NCI-H2227 (cell line): Measurements from ENCODE around the gene ZNF823.

Experiments
- DNase-seq: peaks from one replicate; lab custom pipeline; 2025; ENCODE audit not compliant: unreplicated experiment; lab: John Stamatoyannopoulos, UW

The ZNF823 gene

DNA sequence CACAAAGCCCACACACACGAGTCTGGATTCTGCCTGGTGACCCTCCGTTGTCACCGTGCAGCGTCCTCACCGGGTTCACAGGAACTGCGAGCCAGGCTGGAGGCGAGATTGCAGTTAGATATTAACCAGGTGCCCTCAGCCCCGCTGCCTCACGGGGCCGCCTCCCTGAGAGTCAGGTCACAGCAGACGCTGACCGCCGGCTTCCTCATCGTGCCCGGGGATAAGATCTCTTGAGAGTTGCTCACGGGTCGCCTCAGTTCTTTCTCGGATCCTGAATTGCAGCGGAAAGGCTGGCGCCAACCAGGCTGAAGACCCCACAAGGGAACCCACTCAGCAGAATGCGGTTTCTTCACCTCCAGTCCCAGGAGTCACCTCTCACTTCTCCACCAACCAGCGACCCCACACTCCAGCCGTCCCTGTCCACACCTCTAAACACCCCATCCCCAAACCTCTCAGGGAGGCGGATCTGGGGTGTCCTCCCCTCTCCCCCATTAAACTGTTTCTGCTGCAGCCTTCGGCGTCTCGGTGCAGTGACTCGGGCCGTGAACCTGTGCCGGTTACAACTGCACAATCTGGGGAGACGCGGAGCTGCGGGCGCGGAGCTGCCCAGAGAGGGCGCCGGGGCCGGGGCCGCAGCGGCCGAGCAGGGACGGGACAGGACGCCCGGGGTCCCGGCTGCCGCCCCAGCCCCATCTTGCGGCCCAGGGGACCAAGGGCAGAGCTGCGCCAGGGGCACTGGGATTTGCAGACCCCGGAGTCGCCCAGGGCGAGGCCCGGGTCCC, 591 bp downstream of the ZNF823 start:
- peak; percentile 4 for DNase-seq

DNA sequence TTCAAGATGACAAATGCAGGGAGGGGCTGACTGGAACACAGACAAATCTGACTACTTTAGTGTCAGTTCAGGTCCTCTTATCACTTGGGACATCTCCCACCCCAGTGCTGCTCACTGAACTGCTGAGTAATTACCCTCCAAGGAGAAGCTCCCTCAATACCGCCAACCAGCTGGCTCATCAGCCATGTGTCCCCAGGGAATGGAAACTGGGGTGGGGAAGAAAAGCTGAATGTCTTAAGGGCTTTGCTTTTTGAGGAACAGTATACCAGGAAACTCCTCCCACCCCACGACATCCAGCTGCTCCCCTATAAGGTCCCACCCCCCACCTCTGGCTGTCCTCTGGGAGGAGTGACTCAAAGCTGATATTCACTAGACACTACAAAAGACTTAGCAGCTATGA, 2.0 kb downstream of the ZNF823 start:
- DNase-seq = no peak

GRCh38 chr19:11735375-11735774, 3.4 kb downstream of the ZNF823 start:
- no peak for DNase-seq

DNA sequence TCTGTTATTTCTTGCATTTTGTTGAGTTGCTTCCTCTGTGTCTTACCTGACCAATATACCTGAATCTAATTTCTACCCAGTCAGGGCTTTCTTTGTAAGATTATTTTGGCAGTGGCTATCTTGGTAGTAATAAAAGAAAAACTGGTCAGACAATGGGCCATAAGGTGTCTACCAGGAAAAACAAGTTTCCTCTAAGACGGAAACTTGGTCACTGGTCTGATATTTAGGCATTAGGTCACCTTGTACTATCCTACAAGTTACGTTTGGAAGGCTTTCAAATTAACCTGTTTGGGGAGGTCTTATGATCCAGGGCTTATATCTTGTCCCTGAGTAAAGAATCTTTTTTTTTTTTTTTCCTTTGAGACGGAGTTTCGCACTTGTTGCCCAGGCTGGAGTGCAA, 9.2 kb downstream of the ZNF823 start:
- no peak for DNase-seq

- no peak for DNase-seq
Measured at GRCh38 chr19:11722414-11722813, 16.3 kb downstream of the ZNF823 start.

GRCh38 chr19:11721681-11722080, 17.1 kb downstream of the ZNF823 start:
- no peak for DNase-seq

DNA sequence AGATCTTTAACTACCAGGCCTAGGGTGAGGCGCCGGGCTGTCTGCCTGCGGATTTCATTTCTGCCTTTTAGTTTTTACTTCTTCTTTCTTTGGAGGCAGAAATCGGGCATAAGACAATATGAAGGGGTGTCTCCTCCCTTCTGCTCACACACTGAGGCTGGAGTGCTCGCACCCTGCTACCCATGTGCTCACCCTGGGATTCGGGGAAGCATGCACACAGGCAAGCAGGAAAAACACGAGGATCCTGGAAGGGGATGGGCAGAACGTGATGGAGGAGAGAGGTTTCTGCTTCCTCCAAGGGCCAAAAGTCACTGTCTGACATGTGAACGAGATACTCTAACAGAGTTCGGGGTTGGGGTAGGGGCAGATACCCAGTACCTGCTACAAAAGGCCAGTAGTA, 28.4 kb downstream of the ZNF823 start:
- DNase-seq = no peak

DNA sequence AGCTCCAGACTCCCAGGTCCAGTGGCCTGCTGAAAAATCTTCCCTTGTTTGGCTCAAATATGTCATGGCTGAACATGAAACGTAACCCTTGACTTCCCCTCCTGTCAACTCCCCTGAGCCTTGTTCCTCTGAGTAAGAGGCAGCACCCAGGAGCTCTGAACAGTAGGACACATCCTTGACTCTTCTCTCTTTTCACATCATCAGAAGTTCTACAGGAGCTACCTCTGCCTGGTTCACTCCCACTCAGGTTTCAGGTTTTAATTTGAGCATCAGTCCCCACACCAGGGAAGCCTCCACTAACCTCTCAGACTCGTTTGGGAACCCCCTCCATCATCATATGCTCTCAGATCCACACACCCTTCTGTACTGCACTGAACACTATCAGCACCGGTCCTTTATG, 30.3 kb downstream of the ZNF823 start:
- no peak for DNase-seq

DNA sequence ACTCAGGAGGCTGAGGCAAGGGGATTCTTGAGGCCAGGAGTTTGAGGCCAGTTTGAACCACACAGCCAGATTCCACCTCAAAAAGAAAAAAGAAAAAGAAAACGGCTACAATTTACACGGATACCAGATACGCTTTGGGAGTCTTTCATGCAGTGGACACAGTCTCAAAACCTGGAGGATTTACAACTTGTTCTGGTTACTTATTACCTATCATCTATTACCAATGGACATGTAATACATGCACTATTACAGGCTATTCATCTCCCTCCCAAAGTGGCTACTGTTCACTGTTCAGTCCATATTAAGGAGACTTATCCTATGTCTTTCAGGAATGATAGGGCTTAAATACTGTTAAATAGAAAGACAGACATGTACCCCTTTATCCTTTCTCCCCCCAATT, 33.3 kb downstream of the ZNF823 start:
- DNase-seq = no peak

DNA sequence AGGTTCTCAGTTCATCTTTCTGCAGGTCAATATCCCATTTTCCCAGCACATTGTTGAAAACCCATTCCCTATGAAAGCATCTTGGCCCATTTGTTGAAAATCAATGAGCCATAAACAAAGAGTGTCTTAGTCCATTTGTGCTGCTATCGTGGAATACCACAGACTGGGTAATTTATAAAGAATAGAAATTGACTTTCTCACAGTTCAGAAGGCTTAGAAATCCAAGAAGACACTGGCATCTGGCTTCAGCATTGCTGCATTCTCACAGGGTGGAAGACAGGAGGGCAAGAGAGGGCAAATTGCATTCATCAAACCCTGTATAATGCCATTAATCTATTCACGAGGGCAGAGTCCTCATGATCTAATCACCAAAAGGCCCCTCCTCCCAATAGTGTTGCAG, 34.1 kb downstream of the ZNF823 start:
- DNase-seq = peak; percentile 8

DNA sequence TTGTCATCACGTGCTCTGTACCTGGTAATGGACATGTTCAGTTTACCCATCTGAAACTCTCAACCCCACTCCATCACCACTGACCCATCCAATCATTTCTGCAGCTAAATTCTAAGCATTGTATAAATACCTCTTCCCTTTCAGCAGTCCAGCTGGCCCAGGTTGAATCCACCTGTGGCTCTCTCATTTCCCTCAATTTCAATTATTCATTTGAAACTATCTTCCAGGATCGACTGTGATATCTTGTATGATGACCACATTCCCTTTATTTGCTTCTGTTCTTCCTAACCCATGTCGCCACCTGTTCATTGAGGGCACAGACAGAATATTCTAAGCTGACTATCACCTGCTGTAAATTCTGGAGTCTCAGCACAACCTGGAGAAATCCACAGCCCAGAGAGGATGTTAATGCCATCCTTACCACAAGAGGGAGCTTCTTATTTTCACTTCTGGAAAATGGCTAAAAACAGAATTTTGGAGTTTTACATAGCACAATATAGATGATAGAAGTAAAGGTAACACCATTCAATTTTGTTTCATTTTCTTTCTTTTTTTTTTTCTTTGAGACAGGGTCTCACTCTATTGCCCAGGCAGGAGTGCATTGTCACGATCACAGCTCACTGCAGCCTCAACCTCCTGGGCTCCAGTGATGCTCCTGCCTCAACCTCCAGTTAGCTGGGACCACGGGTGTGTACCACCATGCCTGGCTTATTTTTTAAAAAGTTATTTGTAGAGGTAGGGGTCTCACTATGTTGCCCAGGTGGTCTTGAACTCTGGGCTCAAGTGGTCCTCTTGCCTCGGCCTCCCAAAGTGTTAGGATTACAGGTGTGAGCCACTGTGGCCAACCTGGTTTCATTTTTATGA, 38.6 kb downstream of the ZNF823 start:
- peak; percentile 37 for DNase-seq

- no peak for DNase-seq
Measured at GRCh38 chr19:11698231-11698630, 40.5 kb downstream of the ZNF823 start.

DNA sequence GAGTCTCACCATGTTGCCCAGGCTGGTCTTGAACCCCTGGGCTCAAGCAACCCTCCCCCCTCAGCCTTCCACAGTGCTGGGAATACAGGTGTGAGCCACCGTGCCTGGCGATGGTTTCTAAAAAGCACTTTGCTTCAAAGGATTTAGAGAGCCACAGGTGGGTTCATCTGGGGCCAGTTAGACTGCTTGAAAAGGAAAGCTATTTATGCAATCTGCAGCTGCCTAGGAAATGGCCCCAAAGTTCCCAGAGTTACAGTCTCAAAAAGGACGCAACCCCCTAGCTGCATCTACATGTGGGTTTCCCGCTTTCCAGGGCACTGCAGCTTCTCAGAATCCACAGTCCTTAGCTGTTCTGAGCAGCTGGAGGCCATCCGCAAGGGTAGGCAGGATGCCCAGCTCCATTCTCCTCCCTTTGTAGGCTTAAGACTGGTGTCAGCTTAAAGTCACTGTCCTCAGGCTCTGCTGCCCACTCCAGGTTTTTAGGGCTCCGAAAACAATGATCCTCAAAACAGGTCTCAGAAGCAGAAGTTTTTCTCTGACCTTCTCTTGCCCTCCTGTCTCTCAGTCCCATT, 41.4 kb downstream of the ZNF823 start:
- DNase-seq = no peak

DNA sequence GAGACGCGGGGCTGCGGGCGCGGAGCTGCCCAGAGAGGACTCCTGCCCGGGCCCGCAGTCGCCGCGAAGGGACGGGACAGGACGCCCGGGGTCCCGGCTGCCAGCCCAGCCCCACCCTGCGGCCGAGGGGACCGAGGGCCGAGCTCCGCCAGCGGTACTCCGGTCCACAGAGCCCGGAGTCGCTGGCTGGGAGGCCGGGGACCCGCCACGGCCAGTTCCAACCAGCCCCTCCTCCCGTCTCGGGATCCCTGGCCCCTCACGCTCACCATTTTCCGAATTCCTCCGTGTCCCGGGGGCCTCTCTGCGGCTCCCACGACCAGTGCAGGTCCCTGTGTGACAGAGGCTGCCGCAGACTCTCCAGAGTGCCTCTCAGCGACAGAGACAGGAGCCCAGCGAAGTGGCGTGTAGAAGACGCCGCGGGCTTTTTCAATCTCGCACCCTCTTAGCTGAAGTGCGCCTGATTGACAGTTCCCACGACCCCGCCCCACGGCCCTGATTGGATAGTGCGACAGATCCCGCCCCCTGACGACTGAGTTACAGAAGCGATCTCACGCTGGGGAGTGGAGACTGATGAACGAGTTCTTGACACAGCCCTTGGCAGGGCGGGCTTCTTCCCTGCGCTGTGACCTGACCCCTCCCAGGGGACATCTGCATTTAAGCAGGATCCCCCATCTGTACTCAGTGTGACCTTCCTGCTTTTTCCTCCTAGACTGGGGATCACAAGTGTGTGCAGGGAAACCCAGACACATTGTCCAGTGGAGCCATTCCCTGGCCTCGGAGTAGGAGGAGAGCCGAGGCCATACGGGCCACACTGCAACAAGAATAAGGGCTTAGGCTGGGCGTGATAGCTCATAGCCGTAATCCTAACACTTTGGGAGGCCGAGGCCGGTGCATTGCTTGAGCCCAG, 44.0 kb downstream of the ZNF823 start:
- DNase-seq = peak; percentile 92

DNA sequence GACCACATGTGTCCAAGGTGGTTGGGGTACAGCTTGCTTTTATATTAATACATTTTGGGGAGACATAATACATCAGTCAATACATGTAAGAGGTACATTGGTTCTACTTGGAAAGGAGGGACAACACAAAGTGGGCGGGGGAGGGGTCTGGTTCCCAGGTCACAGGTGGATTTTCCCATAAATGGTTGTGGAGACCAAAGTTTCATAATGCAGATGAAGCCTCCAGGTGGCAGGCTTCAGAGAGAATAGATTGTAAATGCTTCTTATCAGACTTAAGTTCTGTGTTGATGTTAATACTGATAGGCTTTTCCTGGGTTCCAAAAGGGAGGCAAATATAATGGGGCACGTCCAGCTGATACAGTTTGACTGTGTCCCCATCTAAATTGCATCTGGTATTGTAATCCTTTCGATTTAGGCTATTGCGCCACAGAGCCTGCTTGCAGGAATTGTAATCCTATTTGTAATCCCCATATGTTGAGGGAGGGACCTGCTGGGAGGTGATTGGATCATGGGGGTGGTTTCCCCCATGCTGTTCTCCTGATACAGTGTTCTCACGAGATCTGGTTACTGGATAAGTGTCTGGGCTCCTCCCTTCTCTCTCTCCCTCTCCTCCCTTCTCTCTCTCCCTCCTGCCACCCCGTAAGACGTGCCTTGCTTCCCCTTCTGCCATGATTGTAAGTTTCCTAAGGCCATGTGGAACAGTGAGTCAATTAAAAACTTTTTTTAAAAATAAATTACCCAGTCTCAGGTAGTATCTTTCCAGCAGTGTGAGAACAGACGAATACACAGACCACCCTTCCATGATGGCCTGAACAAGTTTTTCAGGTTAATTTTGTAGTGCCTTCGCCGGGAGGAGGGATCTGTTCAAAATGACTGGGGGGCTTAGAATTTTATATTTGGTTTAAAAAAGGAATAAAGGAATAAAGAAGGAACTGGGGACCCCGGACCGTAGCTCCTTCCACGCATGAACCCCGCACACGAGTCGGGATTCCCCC, 44.9 kb downstream of the ZNF823 start:
- no peak for DNase-seq

- no peak for DNase-seq
Measured at GRCh38 chr19:11692127-11692790, 46.5 kb downstream of the ZNF823 start.

DNA sequence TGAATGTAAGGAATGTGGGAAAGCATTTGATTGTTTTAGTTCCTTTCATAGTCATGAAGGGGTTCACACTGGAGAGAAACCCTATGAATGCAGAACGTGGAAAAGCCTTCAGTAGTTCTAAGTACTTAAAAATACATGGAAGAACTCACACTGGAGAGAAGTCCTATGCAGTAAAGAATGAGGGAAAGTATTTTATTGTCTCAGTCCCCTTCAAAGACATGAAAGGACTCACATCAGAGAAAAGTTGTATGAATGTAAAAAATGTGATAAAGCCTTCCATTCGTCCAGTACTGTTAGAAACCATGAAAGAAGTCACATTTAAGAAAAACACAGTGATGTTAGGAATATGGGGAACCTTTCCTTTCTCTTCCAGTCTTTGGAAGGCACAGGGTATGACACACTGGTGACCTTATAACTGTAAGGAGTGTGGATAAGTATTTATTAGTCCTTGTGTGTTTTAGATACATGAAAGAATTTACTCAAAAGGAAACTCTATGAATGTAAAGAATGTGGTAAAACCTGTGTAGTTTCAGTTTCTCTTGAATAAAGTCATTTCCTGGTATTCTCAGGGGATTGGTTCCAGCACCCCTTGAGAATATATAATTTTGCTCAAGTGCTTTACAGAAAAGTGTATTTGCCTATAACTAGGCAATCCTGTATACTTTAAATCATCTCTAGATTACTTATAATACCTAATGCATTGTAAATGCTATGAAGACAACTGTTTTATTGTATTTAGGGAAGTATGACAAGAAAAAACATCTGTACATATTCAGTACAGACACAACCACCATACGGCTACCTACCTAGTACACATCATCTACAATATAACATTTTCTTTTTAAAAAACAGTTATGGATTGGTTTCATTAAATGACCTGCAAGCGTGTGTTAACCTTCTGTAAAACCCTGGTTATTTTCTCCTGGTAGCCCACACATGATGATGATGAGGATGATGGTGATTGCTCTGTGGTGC, 52.8 kb downstream of the ZNF823 start:
- DNase-seq = no peak
